ENCODE results near the gene ARSA.
"Not testable (repeated sequence)": the region's sequence is repeated elsewhere in the genome, so short reads cannot be mapped to it uniquely, and the experiment has no call there.

DNA sequence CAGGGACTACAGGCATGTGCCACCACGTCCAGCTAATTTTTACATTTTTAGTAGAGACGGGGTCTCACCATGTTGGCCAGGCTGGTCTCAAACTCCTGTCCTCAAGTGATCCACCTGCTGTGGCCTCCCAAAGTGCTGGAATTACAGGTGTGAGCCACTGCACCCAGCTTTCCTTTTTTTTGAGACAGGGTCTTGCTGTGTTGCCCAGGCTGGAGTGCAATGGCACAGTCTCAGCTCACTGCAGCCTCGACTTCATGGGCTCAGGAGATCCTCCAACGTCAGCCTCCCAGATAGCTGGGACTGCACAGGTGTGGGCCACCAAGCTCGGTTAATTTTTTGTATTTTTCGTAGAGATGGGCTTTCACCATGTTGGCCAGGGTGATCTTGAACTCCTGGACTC, 26.7 kb upstream of the ARSA start:
- TF ChIP-seq, protein P1, sequence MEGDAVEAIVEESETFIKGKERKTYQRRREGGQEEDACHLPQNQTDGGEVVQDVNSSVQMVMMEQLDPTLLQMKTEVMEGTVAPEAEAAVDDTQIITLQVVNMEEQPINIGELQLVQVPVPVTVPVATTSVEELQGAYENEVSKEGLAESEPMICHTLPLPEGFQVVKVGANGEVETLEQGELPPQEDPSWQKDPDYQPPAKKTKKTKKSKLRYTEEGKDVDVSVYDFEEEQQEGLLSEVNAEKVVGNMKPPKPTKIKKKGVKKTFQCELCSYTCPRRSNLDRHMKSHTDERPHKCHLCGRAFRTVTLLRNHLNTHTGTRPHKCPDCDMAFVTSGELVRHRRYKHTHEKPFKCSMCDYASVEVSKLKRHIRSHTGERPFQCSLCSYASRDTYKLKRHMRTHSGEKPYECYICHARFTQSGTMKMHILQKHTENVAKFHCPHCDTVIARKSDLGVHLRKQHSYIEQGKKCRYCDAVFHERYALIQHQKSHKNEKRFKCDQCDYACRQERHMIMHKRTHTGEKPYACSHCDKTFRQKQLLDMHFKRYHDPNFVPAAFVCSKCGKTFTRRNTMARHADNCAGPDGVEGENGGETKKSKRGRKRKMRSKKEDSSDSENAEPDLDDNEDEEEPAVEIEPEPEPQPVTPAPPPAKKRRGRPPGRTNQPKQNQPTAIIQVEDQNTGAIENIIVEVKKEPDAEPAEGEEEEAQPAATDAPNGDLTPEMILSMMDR (conservative IDR thresholded peaks at IDR 0.05): not testable (repeated sequence)
- not testable (repeated sequence) for TF ChIP-seq EZH2 (IDR thresholded peaks at IDR 0.05; ENCODE audit: low read depth)
